PC-9 (cell line): ENCODE data around the gene CANX.

Experiments
- EZH2 ChIP-seq: fragments of 200-600 bp; sonication (generic); IDR thresholded peaks from 2 replicates; pipeline ENCODE4 v1.8.0; 2017; ENCODE audit warnings: antibody characterized with exemption, low read depth
- TF ChIP-seq, protein P1 (sequence below): fragments of 200-600 bp; sonication (generic); conservative IDR thresholded peaks from 2 replicates; pipeline ENCODE4 v1.6.1; 2017; ENCODE audit warnings: mixed run types, antibody characterized with exemption, mild to moderate bottlenecking, moderate library complexity

DNA sequence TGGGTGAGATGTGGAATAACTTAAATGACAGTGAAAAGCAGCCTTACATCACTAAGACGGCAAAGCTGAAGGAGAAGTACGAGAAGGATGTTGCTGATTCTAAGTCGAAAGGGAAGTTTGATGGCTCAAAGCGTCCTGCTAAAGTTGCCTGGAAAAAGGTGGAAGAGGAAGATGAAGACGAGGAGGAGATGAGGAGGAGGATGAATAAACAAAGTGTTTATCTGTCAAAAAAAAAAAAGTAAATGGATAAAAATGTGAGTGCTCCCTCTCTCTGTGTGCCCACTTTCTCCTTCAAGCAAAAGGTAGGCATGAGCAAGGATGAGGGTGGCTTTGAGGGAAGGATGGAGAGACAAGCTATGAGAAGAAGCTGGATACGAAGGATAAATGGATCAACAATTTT, 4.2 kb upstream of the CANX start:
- TF ChIP-seq, protein P1, sequence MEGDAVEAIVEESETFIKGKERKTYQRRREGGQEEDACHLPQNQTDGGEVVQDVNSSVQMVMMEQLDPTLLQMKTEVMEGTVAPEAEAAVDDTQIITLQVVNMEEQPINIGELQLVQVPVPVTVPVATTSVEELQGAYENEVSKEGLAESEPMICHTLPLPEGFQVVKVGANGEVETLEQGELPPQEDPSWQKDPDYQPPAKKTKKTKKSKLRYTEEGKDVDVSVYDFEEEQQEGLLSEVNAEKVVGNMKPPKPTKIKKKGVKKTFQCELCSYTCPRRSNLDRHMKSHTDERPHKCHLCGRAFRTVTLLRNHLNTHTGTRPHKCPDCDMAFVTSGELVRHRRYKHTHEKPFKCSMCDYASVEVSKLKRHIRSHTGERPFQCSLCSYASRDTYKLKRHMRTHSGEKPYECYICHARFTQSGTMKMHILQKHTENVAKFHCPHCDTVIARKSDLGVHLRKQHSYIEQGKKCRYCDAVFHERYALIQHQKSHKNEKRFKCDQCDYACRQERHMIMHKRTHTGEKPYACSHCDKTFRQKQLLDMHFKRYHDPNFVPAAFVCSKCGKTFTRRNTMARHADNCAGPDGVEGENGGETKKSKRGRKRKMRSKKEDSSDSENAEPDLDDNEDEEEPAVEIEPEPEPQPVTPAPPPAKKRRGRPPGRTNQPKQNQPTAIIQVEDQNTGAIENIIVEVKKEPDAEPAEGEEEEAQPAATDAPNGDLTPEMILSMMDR = no peak
- no peak for TF ChIP-seq EZH2
